ENCODE results near the gene MATK. TPM values are rescaled to one million over a fixed set of nuclear protein-coding genes. Genes with fewer than 3 reads are reported as not detected.

The MATK gene
- total and polyA plus RNA-seq, 2 donors from 2014 or later: 2.7 to 4.2 TPM

GRCh38 chr19:3730457-3730958 lies 55.7 kb downstream of the MATK start:
- no peak for DNase-seq
- FAIRE-seq: no peak
- no peaks in the 10 kb centered on the region for H3K27me3 ChIP-seq (ENCODE audit: control insufficient read depth, insufficient read depth, low read length)
- H3K9ac ChIP-seq (ENCODE audit: low read length in 3 of 3): no peak overlapping the region
- no peak overlapping the region for H3K4me3 ChIP-seq (ENCODE audit: low read length in 3 of 3)
- no peaks in the 10 kb centered on the region for H3K36me3 ChIP-seq (ENCODE audit: control insufficient read depth in 2 of 3, insufficient read depth in 3 of 3, low read length in 3 of 3)
- H3K4me1 ChIP-seq (ENCODE audit: control insufficient read depth in 2 of 3, insufficient read depth in 2 of 3, low read depth in 1 of 3, low read length in 3 of 3): no peaks in the 10 kb centered on the region
- intact Hi-C loops (cut with DNase I): no loop called here
- H3K9me3 ChIP-seq (ENCODE audit: control insufficient read depth in 2 of 3, insufficient read depth in 1 of 3, low read length in 3 of 3): no peaks in the 10 kb centered on the region
- H3K27ac ChIP-seq (ENCODE audit: low read depth in 2 of 2, low read length in 2 of 2): no peak overlapping the region
- no peak for TF ChIP-seq CTCF (IDR thresholded peaks at IDR 0.05; ENCODE audit: borderline replicate concordance, extremely low read depth, insufficient read depth)

Other genes with a start within 250 kb of the MATK start
- gene TEKTIP1, start 247.2 kb downstream of the MATK start, total RNA-seq: 9.2 TPM
- gene TEKTIP1, start 247.2 kb downstream of the MATK start, polyA plus RNA-seq (ENCODE audit: insufficient read depth, low read depth, low replicate concordance): 1.2 TPM
- 124 TPM for gene MFSD12, start 228.8 kb downstream of the MATK start, total RNA-seq
- 113 TPM for gene MFSD12, start 228.8 kb downstream of the MATK start, polyA plus RNA-seq (ENCODE audit: insufficient read depth, low read depth, low replicate concordance)
- gene HMG20B, start 213.4 kb downstream of the MATK start, total RNA-seq: 69.7 TPM
- 82.6 TPM for gene HMG20B, start 213.4 kb downstream of the MATK start, polyA plus RNA-seq (ENCODE audit: insufficient read depth, low read depth, low replicate concordance)
- gene GIPC3, start 200.9 kb downstream of the MATK start, total RNA-seq: 2.1 TPM
- gene GIPC3, start 200.9 kb downstream of the MATK start, polyA plus RNA-seq (ENCODE audit: insufficient read depth, low read depth, low replicate concordance): 2.1 TPM
- 6.7 TPM for gene TBXA2R, start 179.5 kb downstream of the MATK start, total RNA-seq
- gene TBXA2R, start 179.5 kb downstream of the MATK start, polyA plus RNA-seq (ENCODE audit: insufficient read depth, low read depth, low replicate concordance): 8.8 TPM
- 23.9 TPM for gene CACTIN, start 159.6 kb downstream of the MATK start, total RNA-seq
- 11.6 TPM for gene CACTIN, start 159.6 kb downstream of the MATK start, polyA plus RNA-seq (ENCODE audit: insufficient read depth, low read depth, low replicate concordance)
- gene PIP5K1C, start 85.9 kb downstream of the MATK start, total RNA-seq: 35.6 TPM
- gene PIP5K1C, start 85.9 kb downstream of the MATK start, polyA plus RNA-seq (ENCODE audit: insufficient read depth, low read depth, low replicate concordance): 11.2 TPM
- gene TJP3, start 78.0 kb downstream of the MATK start, total RNA-seq: 26.5 TPM
- 32.5 TPM for gene TJP3, start 78.0 kb downstream of the MATK start, polyA plus RNA-seq (ENCODE audit: insufficient read depth, low read depth, low replicate concordance)
- gene APBA3, start 24.7 kb downstream of the MATK start, total RNA-seq: 27.5 TPM
- 17.1 TPM for gene APBA3, start 24.7 kb downstream of the MATK start, polyA plus RNA-seq (ENCODE audit: insufficient read depth, low read depth, low replicate concordance)
- 57.6 TPM for gene MRPL54, start 23.7 kb downstream of the MATK start, total RNA-seq
- 151 TPM for gene MRPL54, start 23.7 kb downstream of the MATK start, polyA plus RNA-seq (ENCODE audit: insufficient read depth, low read depth, low replicate concordance)
- gene RAX2, start 14.2 kb downstream of the MATK start, total RNA-seq: not detected
- gene RAX2, start 14.2 kb downstream of the MATK start, polyA plus RNA-seq (ENCODE audit: insufficient read depth, low read depth, low replicate concordance): not detected
- 0.22 TPM for gene ZFR2, start 82.7 kb upstream of the MATK start, total RNA-seq
- gene ZFR2, start 82.7 kb upstream of the MATK start, polyA plus RNA-seq (ENCODE audit: insufficient read depth, low read depth, low replicate concordance): not detected
- 0.16 TPM for gene ATCAY, start 94.3 kb upstream of the MATK start, total RNA-seq
- not detected for gene ATCAY, start 94.3 kb upstream of the MATK start, polyA plus RNA-seq (ENCODE audit: insufficient read depth, low read depth, low replicate concordance)
- 0.69 TPM for gene NMRK2, start 146.7 kb upstream of the MATK start, total RNA-seq
- gene NMRK2, start 146.7 kb upstream of the MATK start, polyA plus RNA-seq (ENCODE audit: insufficient read depth, low read depth, low replicate concordance): 6.1 TPM
- 54.6 TPM for gene DAPK3, start 184.7 kb upstream of the MATK start, total RNA-seq
- gene DAPK3, start 184.7 kb upstream of the MATK start, polyA plus RNA-seq (ENCODE audit: insufficient read depth, low read depth, low replicate concordance): 30.6 TPM
- 1,813 TPM for gene EEF2, start 199.1 kb upstream of the MATK start, total RNA-seq
- 1,520 TPM for gene EEF2, start 199.1 kb upstream of the MATK start, polyA plus RNA-seq (ENCODE audit: insufficient read depth, low read depth, low replicate concordance)
- 25.0 TPM for gene PIAS4, start 221.4 kb upstream of the MATK start, total RNA-seq
- 9.8 TPM for gene PIAS4, start 221.4 kb upstream of the MATK start, polyA plus RNA-seq (ENCODE audit: insufficient read depth, low read depth, low replicate concordance)